Uterus (tissue), 2 donors: ENCODE results near the gene FAM120B.

Experiments used
- POLR2A ChIP-seq, 2 donors: fragments of 450-650 bp; IDR thresholded peaks; one replicate each; pipeline ENCODE4 v1.6.1; 2016; ENCODE audit warnings: antibody characterized with exemption in 2 of 2, mild to moderate bottlenecking in 1 of 2, moderate library complexity in 1 of 2
- TF ChIP-seq, protein P1 (sequence below), 4 experiments: fragments of 200-600 bp in 2 of 4; fragments of 450-650 bp in 2 of 4; sonication (generic) in 2 of 4; IDR thresholded peaks; one replicate each; pipeline ENCODE4 v1.5.1; 2016 to 2019; ENCODE audit warnings: antibody characterized with exemption in 4 of 4, mild to moderate bottlenecking in 2 of 4, moderate library complexity in 1 of 4

DNA sequence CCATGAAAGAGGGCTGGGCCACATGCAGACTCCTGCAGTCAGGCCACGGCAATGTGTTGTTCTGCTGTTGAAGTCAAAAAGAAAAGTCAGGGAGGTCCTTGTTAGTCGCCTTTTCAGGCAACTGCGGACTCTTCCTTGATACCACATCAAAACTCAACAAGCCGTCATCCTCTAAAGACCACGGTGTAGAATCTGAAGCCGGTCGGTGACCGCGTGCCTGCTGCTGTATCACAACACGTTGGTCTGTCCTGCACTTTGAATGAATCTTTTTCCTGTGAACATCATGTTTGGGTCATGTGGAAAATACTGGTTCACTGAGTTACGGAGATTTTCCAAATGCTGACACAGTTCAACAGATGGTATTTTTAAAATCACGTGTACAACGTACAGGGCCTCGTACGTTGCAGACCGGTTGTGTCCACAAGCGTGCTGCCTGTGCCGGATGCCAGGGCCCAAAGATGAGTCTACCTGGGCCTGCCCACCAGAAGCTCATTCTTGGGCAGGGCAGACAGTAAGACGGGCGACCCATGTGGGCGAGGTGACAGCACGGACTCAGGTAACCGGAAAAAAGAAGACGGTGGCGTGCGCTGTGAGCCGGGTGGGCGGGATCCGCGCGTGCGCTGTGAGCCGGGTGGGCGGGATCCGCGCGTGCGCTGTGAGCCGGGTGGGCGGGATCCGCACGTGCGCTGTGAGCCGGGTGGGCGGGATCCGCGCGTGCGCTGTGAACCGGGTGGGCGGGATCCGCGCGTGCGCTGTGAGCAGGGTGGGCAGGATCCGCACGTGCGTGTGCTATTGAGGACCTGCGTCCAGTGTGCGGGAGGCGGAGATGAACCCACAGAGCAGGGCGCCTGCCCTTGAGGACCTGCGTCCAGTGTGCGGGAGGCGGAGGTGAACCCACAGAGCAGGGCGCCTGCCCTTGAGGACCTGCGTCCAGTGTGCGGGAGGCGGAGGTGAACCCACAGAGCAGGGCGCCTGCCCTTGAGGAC is 114.5 kb downstream of the FAM120B start:
- TF ChIP-seq, protein P1, sequence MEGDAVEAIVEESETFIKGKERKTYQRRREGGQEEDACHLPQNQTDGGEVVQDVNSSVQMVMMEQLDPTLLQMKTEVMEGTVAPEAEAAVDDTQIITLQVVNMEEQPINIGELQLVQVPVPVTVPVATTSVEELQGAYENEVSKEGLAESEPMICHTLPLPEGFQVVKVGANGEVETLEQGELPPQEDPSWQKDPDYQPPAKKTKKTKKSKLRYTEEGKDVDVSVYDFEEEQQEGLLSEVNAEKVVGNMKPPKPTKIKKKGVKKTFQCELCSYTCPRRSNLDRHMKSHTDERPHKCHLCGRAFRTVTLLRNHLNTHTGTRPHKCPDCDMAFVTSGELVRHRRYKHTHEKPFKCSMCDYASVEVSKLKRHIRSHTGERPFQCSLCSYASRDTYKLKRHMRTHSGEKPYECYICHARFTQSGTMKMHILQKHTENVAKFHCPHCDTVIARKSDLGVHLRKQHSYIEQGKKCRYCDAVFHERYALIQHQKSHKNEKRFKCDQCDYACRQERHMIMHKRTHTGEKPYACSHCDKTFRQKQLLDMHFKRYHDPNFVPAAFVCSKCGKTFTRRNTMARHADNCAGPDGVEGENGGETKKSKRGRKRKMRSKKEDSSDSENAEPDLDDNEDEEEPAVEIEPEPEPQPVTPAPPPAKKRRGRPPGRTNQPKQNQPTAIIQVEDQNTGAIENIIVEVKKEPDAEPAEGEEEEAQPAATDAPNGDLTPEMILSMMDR (IDR thresholded peaks at IDR 0.05) = no peak
- no peak for TF ChIP-seq POLR2A (IDR thresholded peaks at IDR 0.05)
